ENCODE data around the gene LEFTY1.

LEFTY1 gene

GRCh38 chr1:225871359-225872074 is 17.4 kb downstream of the LEFTY1 start:
- DNase-seq (ENCODE audit: low read depth): no peak

GRCh38 chr1:225870911-225871310 is 18.0 kb downstream of the LEFTY1 start:
- no peak for DNase-seq (ENCODE audit: low read depth)

GRCh38 chr1:225868631-225869330 is 20.2 kb downstream of the LEFTY1 start:
- DNase-seq (ENCODE audit: low read depth): no peak

GRCh38 chr1:225866981-225867380 is 22.0 kb downstream of the LEFTY1 start:
- DNase-seq (ENCODE audit: low read depth): no peak

- peak; percentile 51 for DNase-seq (ENCODE audit: low read depth)
Observed at GRCh38 chr1:225866061-225866837, 22.7 kb downstream of the LEFTY1 start.

- DNase-seq (ENCODE audit: low read depth): no peak
Observed at GRCh38 chr1:225865514-225865913, 23.4 kb downstream of the LEFTY1 start.

GRCh38 chr1:225863167-225863566 is 25.8 kb downstream of the LEFTY1 start:
- no peak for DNase-seq (ENCODE audit: low read depth)

GRCh38 chr1:225862581-225862950 is 26.4 kb downstream of the LEFTY1 start:
- no peak for DNase-seq (ENCODE audit: low read depth)

GRCh38 chr1:225861834-225862580 is 26.9 kb downstream of the LEFTY1 start:
- DNase-seq (ENCODE audit: low read depth): no peak

- no peak for DNase-seq (ENCODE audit: low read depth)
Observed at GRCh38 chr1:225860876-225861441, 28.0 kb downstream of the LEFTY1 start.

GRCh38 chr1:225860107-225860506 is 28.8 kb downstream of the LEFTY1 start:
- DNase-seq (ENCODE audit: low read depth): no peak

- DNase-seq (ENCODE audit: low read depth): no peak
Observed at GRCh38 chr1:225859151-225859550, 29.8 kb downstream of the LEFTY1 start.

GRCh38 chr1:225857256-225857655 is 31.7 kb downstream of the LEFTY1 start:
- no peak for DNase-seq (ENCODE audit: low read depth)

GRCh38 chr1:225855503-225856300 is 33.2 kb downstream of the LEFTY1 start:
- no peak for DNase-seq (ENCODE audit: low read depth)

GRCh38 chr1:225853441-225853840 is 35.5 kb downstream of the LEFTY1 start:
- DNase-seq (ENCODE audit: low read depth): no peak

- no peak for DNase-seq (ENCODE audit: low read depth)
Observed at GRCh38 chr1:225852413-225853124, 36.4 kb downstream of the LEFTY1 start.

- no peak for DNase-seq (ENCODE audit: low read depth)
Observed at GRCh38 chr1:225851805-225852204, 37.1 kb downstream of the LEFTY1 start.

- no peak for DNase-seq (ENCODE audit: low read depth)
Observed at GRCh38 chr1:225850370-225850769, 38.6 kb downstream of the LEFTY1 start.

GRCh38 chr1:225849925-225850324 is 39.0 kb downstream of the LEFTY1 start:
- DNase-seq (ENCODE audit: low read depth): no peak
